Smooth muscle cell (in vitro differentiated cells): ENCODE results near the gene IL1RAPL1. TPM values are rescaled to one million over a fixed set of nuclear protein-coding genes. Genes with fewer than 3 reads are reported as not detected.

Experiments
- DNase-seq: peaks from one replicate; lab custom pipeline; 2025; ENCODE audit not compliant: unreplicated experiment; lab: John Stamatoyannopoulos, UW
- H2AFZ ChIP-seq: fragments of 200-600 bp; sonication (generic); 2 replicates; pipeline ENCODE4 v1.6.0; 2016; ENCODE audit warnings: antibody characterized with exemption, low read depth, mild to moderate bottlenecking
- H3F3A ChIP-seq: fragments of 200-600 bp; sonication (generic); 2 replicates; pipeline ENCODE4 v1.6.0; 2017; ENCODE audit warnings: antibody characterized with exemption, low read depth
- H3K27ac ChIP-seq: fragments of 200-600 bp; sonication (generic); 2 replicates; pipeline ENCODE4 v1.5.1; 2016; ENCODE audit warnings: low read depth, mild to moderate bottlenecking
- H3K27me3 ChIP-seq: fragments of 200-600 bp; sonication (generic); 2 replicates; pipeline ENCODE4 v1.6.1; 2016; ENCODE audit warnings: low read depth, mild to moderate bottlenecking
- H3K36me3 ChIP-seq: fragments of 200-600 bp; sonication (generic); 2 replicates; pipeline ENCODE4 v1.5.1; 2016; ENCODE audit warnings: low read depth
- H3K4me1 ChIP-seq: fragments of 200-600 bp; sonication (generic); 2 replicates; pipeline ENCODE4 v1.5.1; 2016; ENCODE audit warnings: low read depth
- H3K4me2 ChIP-seq: fragments of 200-600 bp; sonication (generic); 2 replicates; pipeline ENCODE4 v1.6.0; 2016; ENCODE audit warnings: mild to moderate bottlenecking
- H3K4me3 ChIP-seq: fragments of 200-600 bp; sonication (generic); 2 replicates; pipeline ENCODE4 v1.5.1; 2016; ENCODE audit warnings: mild to moderate bottlenecking
- H3K79me2 ChIP-seq: fragments of 200-600 bp; sonication (generic); 2 replicates; pipeline ENCODE4 v1.6.0; 2016; ENCODE audit warnings: low read depth, mild to moderate bottlenecking
- H3K9ac ChIP-seq: fragments of 200-600 bp; sonication (generic); 2 replicates; pipeline ENCODE4 v1.6.0; 2016; ENCODE audit warnings: low read depth
- H3K9me3 ChIP-seq: fragments of 200-600 bp; sonication (generic); replicated peaks from 2 replicates; pipeline ENCODE4 v1.5.1; 2016; ENCODE audit warnings: low read depth
- H4K20me1 ChIP-seq: fragments of 200-600 bp; sonication (generic); 2 replicates; pipeline ENCODE4 v1.6.0; 2016; ENCODE audit warnings: low read depth
- WGBS: methylation state at CpG from one replicate; pipeline ENCODE4 v1.1.7; 2016; ENCODE audit warnings: low lambda C conversion rate; 5-methylcytosine and 5-hydroxymethylcytosine counted together
- polyA plus RNA-seq: library from polyadenylated mRNA; unstranded; fragments of >200 nt; fragmentation: Nextera tagmentation; extraction: Ambion mirVana; gene quantifications from 2 replicates; pipeline ENCODE4 v1.2.1, GENCODE V29; 2016
- total RNA-seq: library from RNA; depleted of rRNA; stranded (reverse); fragments of >200 nt; gene quantifications from 2 replicates; pipeline ENCODE4 v1.2.3, GENCODE V29; 2014
- TF ChIP-seq, protein P1 (sequence below): fragments of 200-600 bp; sonication (generic); IDR thresholded peaks from 2 replicates; pipeline ENCODE4 v1.5.1; 2017; ENCODE audit warnings: borderline replicate concordance, mild to moderate bottlenecking, antibody characterized with exemption; ENCODE audit not compliant: insufficient read depth, poor library complexity, severe bottlenecking

IL1RAPL1 gene
- total and polyA plus RNA-seq, 2 experiments from 2014 or later = 0.04 TPM; not detected in 1

GRCh38 chrX:28552322-28552721, 34.9 kb upstream of the IL1RAPL1 start:
- H3F3A ChIP-seq = no peaks in the 10 kb centered on the region
- H3K9ac ChIP-seq = no peak overlapping the region
- no peak for DNase-seq
- H2AFZ ChIP-seq = no peak overlapping the region
- H4K20me1 ChIP-seq = no peaks in the 10 kb centered on the region
- H3K36me3 ChIP-seq = no peaks in the 10 kb centered on the region
- no peak overlapping the region for H3K27ac ChIP-seq
- no peaks in the 10 kb centered on the region for H3K27me3 ChIP-seq
- no peaks in the 10 kb centered on the region for H3K79me2 ChIP-seq
- no peaks in the 10 kb centered on the region for H3K4me1 ChIP-seq
- H3K4me2 ChIP-seq = no peak overlapping the region
- no peak overlapping the region for H3K4me3 ChIP-seq
- no peaks in the 10 kb centered on the region for H3K9me3 ChIP-seq
- 86% methylated on average over 1 of the region's 1 CpG for WGBS
- TF ChIP-seq, protein P1, sequence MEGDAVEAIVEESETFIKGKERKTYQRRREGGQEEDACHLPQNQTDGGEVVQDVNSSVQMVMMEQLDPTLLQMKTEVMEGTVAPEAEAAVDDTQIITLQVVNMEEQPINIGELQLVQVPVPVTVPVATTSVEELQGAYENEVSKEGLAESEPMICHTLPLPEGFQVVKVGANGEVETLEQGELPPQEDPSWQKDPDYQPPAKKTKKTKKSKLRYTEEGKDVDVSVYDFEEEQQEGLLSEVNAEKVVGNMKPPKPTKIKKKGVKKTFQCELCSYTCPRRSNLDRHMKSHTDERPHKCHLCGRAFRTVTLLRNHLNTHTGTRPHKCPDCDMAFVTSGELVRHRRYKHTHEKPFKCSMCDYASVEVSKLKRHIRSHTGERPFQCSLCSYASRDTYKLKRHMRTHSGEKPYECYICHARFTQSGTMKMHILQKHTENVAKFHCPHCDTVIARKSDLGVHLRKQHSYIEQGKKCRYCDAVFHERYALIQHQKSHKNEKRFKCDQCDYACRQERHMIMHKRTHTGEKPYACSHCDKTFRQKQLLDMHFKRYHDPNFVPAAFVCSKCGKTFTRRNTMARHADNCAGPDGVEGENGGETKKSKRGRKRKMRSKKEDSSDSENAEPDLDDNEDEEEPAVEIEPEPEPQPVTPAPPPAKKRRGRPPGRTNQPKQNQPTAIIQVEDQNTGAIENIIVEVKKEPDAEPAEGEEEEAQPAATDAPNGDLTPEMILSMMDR = no peak

- no peak for DNase-seq
These were observed 34.1 kb upstream of the IL1RAPL1 start for GRCh38 chrX:28552882-28553829.

GRCh38 chrX:28576117-28576516, 11.1 kb upstream of the IL1RAPL1 start:
- H3K36me3 ChIP-seq = no peaks in the 10 kb centered on the region
- TF ChIP-seq, protein P1 = no peak
- no peak overlapping the region for H3K9ac ChIP-seq
- no peak for DNase-seq
- no peaks in the 10 kb centered on the region for H3K79me2 ChIP-seq
- no peaks in the 10 kb centered on the region for H3K9me3 ChIP-seq
- 79% methylated on average over 3 of the region's 3 CpGs for WGBS
- no peak overlapping the region for H3K4me3 ChIP-seq
- no peaks in the 10 kb centered on the region for H3K27me3 ChIP-seq
- H2AFZ ChIP-seq = no peak overlapping the region
- H3K27ac ChIP-seq = no peak overlapping the region
- H3K4me1 ChIP-seq = no peaks in the 10 kb centered on the region
- no peaks in the 10 kb centered on the region for H4K20me1 ChIP-seq
- H3K4me2 ChIP-seq = no peak overlapping the region
- no peaks in the 10 kb centered on the region for H3F3A ChIP-seq

More at GRCh38 chrX:28552882-28553829, 34.1 kb upstream of the IL1RAPL1 start:
- Histone ChIP-seq H3K4me1 (no peaks in the 10 kb centered on the region), H3K9ac (no peak overlapping the region), H3K79me2 (no peaks in the 10 kb centered on the region), H2AFZ (no peak overlapping the region), H3F3A (no peaks in the 10 kb centered on the region), H3K4me3 (no peak overlapping the region), H3K27me3 (no peaks in the 10 kb centered on the region), H4K20me1 (no peaks in the 10 kb centered on the region), H3K4me2 (no peak overlapping the region), H3K9me3 (no peaks in the 10 kb centered on the region), H3K27ac (no peak overlapping the region), H3K36me3 (no peaks in the 10 kb centered on the region)
- WGBS = 59% methylated on average over 1 of the region's 1 CpG
- TF ChIP-seq, protein P1 = no peak

DNA sequence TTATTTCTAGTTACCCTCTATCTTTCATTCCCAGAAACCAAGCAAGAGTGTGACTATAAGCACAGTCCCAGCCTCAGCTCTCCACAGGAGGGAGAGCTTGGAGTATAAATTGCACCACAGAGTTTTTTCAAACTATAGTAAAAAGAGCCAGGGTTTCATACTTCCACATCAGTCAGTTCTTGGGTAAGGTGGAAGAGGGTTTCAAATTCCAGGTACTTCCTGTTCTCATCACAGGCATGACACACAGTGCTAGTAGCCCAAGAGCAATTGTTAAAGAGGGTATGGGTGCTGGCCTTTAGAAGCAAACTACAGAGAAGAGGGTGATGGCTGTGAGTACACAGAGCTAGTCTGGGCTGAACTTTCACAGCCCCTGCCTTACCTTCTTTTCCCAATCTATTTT, 5.7 kb upstream of the IL1RAPL1 start:
- no peaks in the 10 kb centered on the region for H3K36me3 ChIP-seq
- TF ChIP-seq, protein P1 = no peak
- H4K20me1 ChIP-seq = no peaks in the 10 kb centered on the region
- no peaks in the 10 kb centered on the region for H3K79me2 ChIP-seq
- no peak for DNase-seq
- no peak overlapping the region for H2AFZ ChIP-seq
- no peaks in the 10 kb centered on the region for H3K4me1 ChIP-seq
- H3K4me3 ChIP-seq = no peak overlapping the region
- no peak overlapping the region for H3K4me2 ChIP-seq
- no peak overlapping the region for H3K27ac ChIP-seq
- no peak overlapping the region for H3K9ac ChIP-seq
- no peaks in the 10 kb centered on the region for H3K27me3 ChIP-seq
- H3K9me3 ChIP-seq = no peaks in the 10 kb centered on the region
- H3F3A ChIP-seq = no peaks in the 10 kb centered on the region
